Left hindlimb (tissue), 1 donor: ENCODE results near the gene EME2.
A peak's percentile ranks its signal among the peaks of the same experiment; 100 is the strongest.

Experiments
- DNase-seq: peaks from one replicate; pipeline ENCODE4 v3.0.0-alpha.2; 2018

EME2 gene

GRCh38 chr16:1767116-1767994 lies 5.3 kb upstream of the EME2 start:
- no peak for DNase-seq

GRCh38 chr16:1768061-1768766 lies 4.4 kb upstream of the EME2 start:
- no peak for DNase-seq

- DNase-seq = no peak
These were observed 3.7 kb upstream of the EME2 start for GRCh38 chr16:1768767-1769401.

GRCh38 chr16:1769402-1770300 lies 3.0 kb upstream of the EME2 start:
- DNase-seq = no peak

- no peak for DNase-seq
These were observed 2.1 kb upstream of the EME2 start for GRCh38 chr16:1770328-1771187.

- peak; percentile 83 for DNase-seq
These were observed 1.3 kb upstream of the EME2 start, which contains the start of gene NME3 for GRCh38 chr16:1771188-1771863. NME3 (minus strand) TSS chr16:1771543; CDS start chr16:1771534, 9 bp downstream.

- no peak for DNase-seq
These were observed 697 bp upstream of the EME2 start for GRCh38 chr16:1771864-1772361.

GRCh38 chr16:1772908-1773702 lies 495 bp downstream of the EME2 start, which contains the start of gene MRPS34:
MRPS34 (minus strand) TSS chr16:1773134; CDS start chr16:1773119, 15 bp downstream.
- DNase-seq = peak; percentile 84

GRCh38 chr16:1773703-1774447 lies 1.3 kb downstream of the EME2 start:
- DNase-seq = peak; percentile 22

GRCh38 chr16:1774448-1774780 lies 1.8 kb downstream of the EME2 start:
- DNase-seq = no peak

GRCh38 chr16:1775006-1775845 lies 2.6 kb downstream of the EME2 start:
- DNase-seq = peak; percentile 31

- DNase-seq = no peak
These were observed 3.4 kb downstream of the EME2 start for GRCh38 chr16:1775846-1776671.

- no peak for DNase-seq
These were observed 4.0 kb downstream of the EME2 start for GRCh38 chr16:1776672-1776955.

GRCh38 chr16:1776991-1777374 lies 4.4 kb downstream of the EME2 start:
- DNase-seq = no peak

GRCh38 chr16:1777375-1778199 lies 5.0 kb downstream of the EME2 start:
- peak; percentile 34 for DNase-seq
